A549 (cell line): ENCODE results near the gene LARGE1. TPM values are rescaled to one million over a fixed set of nuclear protein-coding genes. Genes with fewer than 3 reads are reported as not detected.

ENCODE experiments used
- ATAC-seq, 2 experiments: fragments of 200-7000 bp in 1 of 2; fragments of >200 bp in 1 of 2; cut with Nextera tagmentation in 1 of 2; cut with Tn5 transposase in 1 of 2; 3 replicates each; pipeline versions ENCODE4 v1.8.0 to v1.9.1; 2018 to 2020; ENCODE audit warnings: mild to moderate bottlenecking in 1 of 2, moderate library complexity in 1 of 2
- CTCF ChIA-PET: fragments of 300-600 bp; sonication (Branson Sonifier 250); formaldehyde crosslinking; extraction: SDS; loops from one replicate; lab custom pipeline; 2021; ENCODE audit warnings: antibody characterized with exemption, inconsistent platforms; lab: Yijun Ruan, JAX
- POLR2A ChIA-PET: fragments of 350-600 bp; formaldehyde crosslinking; extraction: SDS; loops from one replicate; lab custom pipeline; 2021; ENCODE audit warnings: antibody characterized with exemption, inconsistent platforms; lab: Yijun Ruan, JAX
- DNase-seq, 2 experiments: peaks; one replicate each; pipeline versions ENCODE4 v3.0.0 to v3.0.0-alpha.2; 2011 to 2016; ENCODE audit warnings: low read depth in 1 of 2, low spot score in 1 of 2
- FAIRE-seq: peaks from 2 replicates; lab custom pipeline; 2011; peaks lifted over from hg19 to GRCh38; lab: Jason Lieb, UNC
- H3K27ac ChIP-seq, 2 experiments: fragments of >200 bp; sonication (Bioruptor Twin); formaldehyde crosslinking; 3 replicates each; pipeline ENCODE4 v1.5.1; 2016 to 2017
- H3K4me1 ChIP-seq: fragments of >200 bp; sonication (Bioruptor Twin); formaldehyde crosslinking; 3 replicates; pipeline ENCODE4 v1.6.1; 2016
- H3K4me2 ChIP-seq: fragments of >200 bp; sonication (Bioruptor Twin); formaldehyde crosslinking; 3 replicates; pipeline ENCODE4 v1.6.1; 2016
- H3K4me3 ChIP-seq: fragments of >200 bp; sonication (Bioruptor Twin); formaldehyde crosslinking; 3 replicates; pipeline ENCODE4 v1.5.1; 2016
- H3K9me3 ChIP-seq: fragments of >200 bp; sonication (Bioruptor Twin); formaldehyde crosslinking; 3 replicates; pipeline ENCODE4 v1.6.1; 2016
- CBX2 ChIP-seq: fragments of 200-600 bp; sonication (generic); IDR thresholded peaks from 2 replicates; pipeline ENCODE4 v1.6.1; 2016; ENCODE audit warnings: low read depth, mild to moderate bottlenecking, borderline replicate concordance
- CHD2 ChIP-seq: fragments of 150-350 bp; IDR thresholded peaks from 2 replicates; pipeline ENCODE4 v1.6.1; 2014; ENCODE audit warnings: low read length; ENCODE audit not compliant: partially characterized antibody
- FOSB ChIP-seq: fragments of 250-450 bp; sonication (Bioruptor Pico); IDR thresholded peaks from 2 replicates; pipeline ENCODE4 v1.5.0; 2020; ENCODE audit warnings: mild to moderate bottlenecking, moderate library complexity
- GATA3 ChIP-seq: IDR thresholded peaks from 2 replicates; pipeline ENCODE4 v1.6.1; 2012; ENCODE audit warnings: borderline replicate concordance
- HDAC2 ChIP-seq: fragments of 200-600 bp; sonication (generic); IDR thresholded peaks from 2 replicates; pipeline ENCODE4 v1.6.1; 2016
- HOXA7 ChIP-seq: fragments of 250-450 bp; sonication (Bioruptor Pico); IDR thresholded peaks from 2 replicates; pipeline ENCODE4 v1.5.0; 2020; ENCODE audit warnings: mild to moderate bottlenecking, moderate library complexity
- HOXB13 ChIP-seq: fragments of 250-450 bp; sonication (Bioruptor Pico); IDR thresholded peaks from 2 replicates; pipeline ENCODE4 v1.5.0; 2020; ENCODE audit warnings: low read depth, mild to moderate bottlenecking, moderate library complexity
- JUN ChIP-seq, 2 experiments: fragments of >200 bp; sonication (Bioruptor Twin); formaldehyde crosslinking; IDR thresholded peaks; 2 replicates in 1 of 2; 3 replicates in 1 of 2; pipeline ENCODE4 v1.6.1; 2016 to 2017
- JUNB ChIP-seq: fragments of >200 bp; sonication (Bioruptor Twin); formaldehyde crosslinking; IDR thresholded peaks from 2 replicates; pipeline ENCODE4 v1.6.1; 2016
- MAZ ChIP-seq: fragments of 150-350 bp; IDR thresholded peaks from 2 replicates; pipeline ENCODE4 v1.6.1; 2014; ENCODE audit warnings: antibody characterized with exemption, low read depth, low read length, borderline replicate concordance
- NPAS2 ChIP-seq: fragments of 250-450 bp; sonication (Bioruptor Pico); IDR thresholded peaks from 2 replicates; pipeline ENCODE4 v1.8.0; 2022; ENCODE audit warnings: mild to moderate bottlenecking, moderate library complexity, borderline replicate concordance
- PHF8 ChIP-seq: fragments of 200-600 bp; sonication (generic); IDR thresholded peaks from 2 replicates; pipeline ENCODE4 v1.6.1; 2016; ENCODE audit warnings: low read depth, mild to moderate bottlenecking, antibody characterized with exemption, moderate library complexity, borderline replicate concordance
- RFX5 ChIP-seq: fragments of 450-650 bp; IDR thresholded peaks from 2 replicates; pipeline ENCODE4 v1.7.1; 2014; ENCODE audit warnings: antibody characterized with exemption, mild to moderate bottlenecking, moderate library complexity
- RNF2 ChIP-seq: fragments of 200-600 bp; sonication (generic); IDR thresholded peaks from 2 replicates; pipeline ENCODE4 v1.6.1; 2016; ENCODE audit warnings: low read depth, mild to moderate bottlenecking, antibody characterized with exemption, moderate library complexity, borderline replicate concordance
- SMC3 ChIP-seq: fragments of >200 bp; sonication (Bioruptor Twin); formaldehyde crosslinking; IDR thresholded peaks from 3 replicates; pipeline ENCODE4 v1.6.1; 2018; ENCODE audit warnings: inconsistent platforms
- SREBF2 ChIP-seq: fragments of 450-650 bp; IDR thresholded peaks from 2 replicates; pipeline ENCODE4 v1.6.1; 2014; ENCODE audit warnings: mild to moderate bottlenecking, moderate library complexity
- TFCP2L1 ChIP-seq: fragments of 250-450 bp; sonication (Bioruptor Pico); IDR thresholded peaks from 2 replicates; pipeline ENCODE4 v1.5.0; 2021; ENCODE audit warnings: mild to moderate bottlenecking
- ZNF302 ChIP-seq: fragments of 250-450 bp; sonication (Bioruptor Pico); IDR thresholded peaks from 2 replicates; pipeline ENCODE4 v1.9.0; 2021; ENCODE audit warnings: inconsistent platforms, mild to moderate bottlenecking, moderate library complexity
- ZSCAN20 ChIP-seq: fragments of 250-450 bp; sonication (Bioruptor Pico); IDR thresholded peaks from 2 replicates; pipeline ENCODE4 v1.8.0; 2022; ENCODE audit warnings: mild to moderate bottlenecking, moderate library complexity
- WGBS: methylation state at CpG from one replicate; pipeline ENCODE4 v1.1.6; 2017; ENCODE audit errors: missing lambda C conversion rate; 5-methylcytosine and 5-hydroxymethylcytosine counted together
- polyA plus RNA-seq, 4 experiments: library from polyadenylated mRNA; depleted of rRNA in 3 of 4; stranded (reverse); fragments of >200 nt; fragmentation: RNase III in 1 of 4; extraction: RNeasy Plus Mini Kit Qiagen cat#74134 plus additional on column Dnase treatment in 1 of 4; gene quantifications; 2 replicates in 3 of 4; 3 replicates in 1 of 4; pipeline ENCODE4 v1.2.3, GENCODE V29; 2011 to 2017
- TF ChIP-seq, protein P1 (sequence below): fragments of >200 bp; sonication (Bioruptor Twin); formaldehyde crosslinking; IDR thresholded peaks from 3 replicates; pipeline ENCODE4 v1.5.1; 2016
- TF ChIP-seq, protein P2 (sequence below): fragments of 200-600 bp; sonication (generic); IDR thresholded peaks from 2 replicates; pipeline ENCODE4 v1.6.1; 2016; ENCODE audit warnings: antibody characterized with exemption, mild to moderate bottlenecking, moderate library complexity
- TF ChIP-seq, protein P3 (sequence below): fragments of 450-650 bp; IDR thresholded peaks from 2 replicates; pipeline ENCODE4 v1.6.1; 2014; ENCODE audit warnings: antibody characterized with exemption
- TF ChIP-seq, protein P4 (sequence below): fragments of >200 bp; sonication (Bioruptor Twin); formaldehyde crosslinking; IDR thresholded peaks from 3 replicates; pipeline ENCODE4 v1.6.1; 2016

Gene LARGE1
- polyA plus RNA-seq, 2 of the 4 experiments (the other 2 are of a cell fraction) = 2.7 to 5.8 TPM

DNA sequence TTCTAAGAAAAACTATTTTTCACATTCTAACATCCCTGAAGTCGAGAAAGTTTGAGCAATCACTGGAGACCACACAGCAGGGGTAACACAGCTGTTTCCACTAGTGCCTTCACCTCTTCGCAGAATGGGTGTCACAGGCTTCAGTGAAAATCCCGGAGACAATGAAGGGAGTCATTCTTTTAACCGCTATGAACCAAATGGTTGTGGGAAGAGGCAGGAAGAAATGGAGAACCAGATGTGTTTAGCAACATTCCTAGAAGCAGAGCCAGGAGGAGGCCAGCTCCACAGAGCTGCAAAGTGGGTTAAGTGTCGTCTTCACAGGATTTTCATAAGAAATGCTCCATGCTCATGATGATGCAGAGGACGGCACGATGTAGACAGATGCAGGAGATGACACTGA lies 221.1 kb downstream of the LARGE1 start (continued):
- TF ChIP-seq GATA3 (no peak), NPAS2 (CRISPR knock-in tag) (no peak), HDAC2 (no peak), SMC3 (no peak), CHD2 (no peak)
- TF ChIP-seq, protein P1, sequence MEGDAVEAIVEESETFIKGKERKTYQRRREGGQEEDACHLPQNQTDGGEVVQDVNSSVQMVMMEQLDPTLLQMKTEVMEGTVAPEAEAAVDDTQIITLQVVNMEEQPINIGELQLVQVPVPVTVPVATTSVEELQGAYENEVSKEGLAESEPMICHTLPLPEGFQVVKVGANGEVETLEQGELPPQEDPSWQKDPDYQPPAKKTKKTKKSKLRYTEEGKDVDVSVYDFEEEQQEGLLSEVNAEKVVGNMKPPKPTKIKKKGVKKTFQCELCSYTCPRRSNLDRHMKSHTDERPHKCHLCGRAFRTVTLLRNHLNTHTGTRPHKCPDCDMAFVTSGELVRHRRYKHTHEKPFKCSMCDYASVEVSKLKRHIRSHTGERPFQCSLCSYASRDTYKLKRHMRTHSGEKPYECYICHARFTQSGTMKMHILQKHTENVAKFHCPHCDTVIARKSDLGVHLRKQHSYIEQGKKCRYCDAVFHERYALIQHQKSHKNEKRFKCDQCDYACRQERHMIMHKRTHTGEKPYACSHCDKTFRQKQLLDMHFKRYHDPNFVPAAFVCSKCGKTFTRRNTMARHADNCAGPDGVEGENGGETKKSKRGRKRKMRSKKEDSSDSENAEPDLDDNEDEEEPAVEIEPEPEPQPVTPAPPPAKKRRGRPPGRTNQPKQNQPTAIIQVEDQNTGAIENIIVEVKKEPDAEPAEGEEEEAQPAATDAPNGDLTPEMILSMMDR = no peak
- TF ChIP-seq, all 56 proteins: peak for 0

DNA sequence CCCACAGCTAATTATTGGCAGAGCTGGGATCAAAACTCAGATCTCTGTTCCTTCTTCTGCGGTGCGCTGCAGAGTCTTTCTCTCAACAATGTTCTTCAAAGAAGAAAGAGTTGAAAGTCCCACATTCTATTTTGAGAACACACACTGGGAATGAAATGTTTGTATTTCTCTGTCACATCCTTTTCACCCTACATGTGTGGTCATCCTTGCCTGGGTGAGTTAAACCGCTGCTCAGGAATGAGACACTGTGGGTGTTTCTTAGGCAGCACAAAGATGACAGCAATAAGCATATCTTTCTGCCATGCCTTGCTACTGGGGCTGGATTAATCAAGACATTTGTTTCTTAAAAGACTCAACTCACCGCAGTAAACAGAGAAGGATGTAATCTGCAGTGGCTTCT lies 222.6 kb downstream of the LARGE1 start:
- H3K4me2 ChIP-seq = no peak overlapping the region
- no peaks in the 10 kb centered on the region for H3K4me1 ChIP-seq
- FAIRE-seq (no peak), DNase-seq (no peak), ATAC-seq (no peak)
- 83% methylated on average over 4 of the region's 4 CpGs for WGBS
- no peak for TF ChIP-seq JUNB
- no peak for TF ChIP-seq ZSCAN20 (CRISPR knock-in tag)
- TF ChIP-seq, protein P2, sequence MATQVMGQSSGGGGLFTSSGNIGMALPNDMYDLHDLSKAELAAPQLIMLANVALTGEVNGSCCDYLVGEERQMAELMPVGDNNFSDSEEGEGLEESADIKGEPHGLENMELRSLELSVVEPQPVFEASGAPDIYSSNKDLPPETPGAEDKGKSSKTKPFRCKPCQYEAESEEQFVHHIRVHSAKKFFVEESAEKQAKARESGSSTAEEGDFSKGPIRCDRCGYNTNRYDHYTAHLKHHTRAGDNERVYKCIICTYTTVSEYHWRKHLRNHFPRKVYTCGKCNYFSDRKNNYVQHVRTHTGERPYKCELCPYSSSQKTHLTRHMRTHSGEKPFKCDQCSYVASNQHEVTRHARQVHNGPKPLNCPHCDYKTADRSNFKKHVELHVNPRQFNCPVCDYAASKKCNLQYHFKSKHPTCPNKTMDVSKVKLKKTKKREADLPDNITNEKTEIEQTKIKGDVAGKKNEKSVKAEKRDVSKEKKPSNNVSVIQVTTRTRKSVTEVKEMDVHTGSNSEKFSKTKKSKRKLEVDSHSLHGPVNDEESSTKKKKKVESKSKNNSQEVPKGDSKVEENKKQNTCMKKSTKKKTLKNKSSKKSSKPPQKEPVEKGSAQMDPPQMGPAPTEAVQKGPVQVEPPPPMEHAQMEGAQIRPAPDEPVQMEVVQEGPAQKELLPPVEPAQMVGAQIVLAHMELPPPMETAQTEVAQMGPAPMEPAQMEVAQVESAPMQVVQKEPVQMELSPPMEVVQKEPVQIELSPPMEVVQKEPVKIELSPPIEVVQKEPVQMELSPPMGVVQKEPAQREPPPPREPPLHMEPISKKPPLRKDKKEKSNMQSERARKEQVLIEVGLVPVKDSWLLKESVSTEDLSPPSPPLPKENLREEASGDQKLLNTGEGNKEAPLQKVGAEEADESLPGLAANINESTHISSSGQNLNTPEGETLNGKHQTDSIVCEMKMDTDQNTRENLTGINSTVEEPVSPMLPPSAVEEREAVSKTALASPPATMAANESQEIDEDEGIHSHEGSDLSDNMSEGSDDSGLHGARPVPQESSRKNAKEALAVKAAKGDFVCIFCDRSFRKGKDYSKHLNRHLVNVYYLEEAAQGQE = no peak
- TF ChIP-seq, protein P1 = no peak
- TF ChIP-seq ZNF302 (CRISPR knock-in tag) = no peak
- TF ChIP-seq, protein P3, sequence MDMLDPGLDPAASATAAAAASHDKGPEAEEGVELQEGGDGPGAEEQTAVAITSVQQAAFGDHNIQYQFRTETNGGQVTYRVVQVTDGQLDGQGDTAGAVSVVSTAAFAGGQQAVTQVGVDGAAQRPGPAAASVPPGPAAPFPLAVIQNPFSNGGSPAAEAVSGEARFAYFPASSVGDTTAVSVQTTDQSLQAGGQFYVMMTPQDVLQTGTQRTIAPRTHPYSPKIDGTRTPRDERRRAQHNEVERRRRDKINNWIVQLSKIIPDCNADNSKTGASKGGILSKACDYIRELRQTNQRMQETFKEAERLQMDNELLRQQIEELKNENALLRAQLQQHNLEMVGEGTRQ = no peak
- no peak for TF ChIP-seq FOSB
- TF ChIP-seq RNF2 = no peak
- TF ChIP-seq JUN (IDR thresholded peaks at IDR 0.05) = no peak
- CTCF ChIA-PET = no interaction called here
- POLR2A ChIA-PET = no interaction called here
- no peak overlapping the region for H3K4me3 ChIP-seq
- no peaks in the 10 kb centered on the region for H3K9me3 ChIP-seq
- no peak overlapping the region for H3K27ac ChIP-seq

DNA sequence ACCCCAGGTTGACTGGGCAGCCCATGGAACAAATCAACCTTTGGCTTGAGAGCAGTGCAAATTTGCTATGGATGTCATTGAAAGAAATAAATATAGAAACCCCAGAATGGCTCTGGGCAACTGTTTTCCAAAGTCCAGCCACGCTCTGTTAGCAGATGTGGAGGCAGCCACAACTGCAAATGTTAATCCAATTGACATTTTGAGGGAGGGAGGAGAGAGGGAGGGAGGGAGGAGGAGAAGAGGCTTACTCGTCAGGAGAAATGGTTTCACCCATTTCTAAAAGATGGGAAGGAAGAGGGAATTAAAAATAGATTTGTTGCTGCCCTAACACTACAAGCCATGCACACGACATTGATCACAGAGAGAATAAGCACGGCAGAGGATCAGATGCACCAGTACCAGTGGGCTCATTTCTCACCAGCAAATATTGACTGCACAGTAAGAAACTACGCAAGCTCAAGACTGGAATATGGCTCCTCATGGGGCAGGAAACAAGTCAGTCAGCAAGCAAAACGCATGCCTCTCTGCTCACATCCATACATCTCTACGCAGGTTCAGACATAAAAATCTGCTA lies 229.1 kb downstream of the LARGE1 start:
- no peak overlapping the region for H3K27ac ChIP-seq
- no peak for ATAC-seq
- no peaks in the 10 kb centered on the region for H3K4me1 ChIP-seq
- POLR2A ChIA-PET = no interaction called here
- no peak for DNase-seq
- FAIRE-seq = no peak
- H3K9me3 ChIP-seq = no peaks in the 10 kb centered on the region
- CTCF ChIA-PET = no interaction called here
- 64% methylated on average over 7 of the region's 7 CpGs for WGBS
- H3K4me3 ChIP-seq = no peak overlapping the region
- H3K4me2 ChIP-seq = no peak overlapping the region
- TF ChIP-seq, protein P3 = no peak
- TF ChIP-seq CBX2 = no peak
- no peak for TF ChIP-seq HOXA7 (CRISPR knock-in tag)
- TF ChIP-seq GATA3 = no peak
- TF ChIP-seq FOSB = no peak
- no peak for TF ChIP-seq TFCP2L1 (CRISPR knock-in tag)
- TF ChIP-seq ZNF302 (CRISPR knock-in tag) = no peak
- no peak for TF ChIP-seq SREBF2
- TF ChIP-seq, protein P4, sequence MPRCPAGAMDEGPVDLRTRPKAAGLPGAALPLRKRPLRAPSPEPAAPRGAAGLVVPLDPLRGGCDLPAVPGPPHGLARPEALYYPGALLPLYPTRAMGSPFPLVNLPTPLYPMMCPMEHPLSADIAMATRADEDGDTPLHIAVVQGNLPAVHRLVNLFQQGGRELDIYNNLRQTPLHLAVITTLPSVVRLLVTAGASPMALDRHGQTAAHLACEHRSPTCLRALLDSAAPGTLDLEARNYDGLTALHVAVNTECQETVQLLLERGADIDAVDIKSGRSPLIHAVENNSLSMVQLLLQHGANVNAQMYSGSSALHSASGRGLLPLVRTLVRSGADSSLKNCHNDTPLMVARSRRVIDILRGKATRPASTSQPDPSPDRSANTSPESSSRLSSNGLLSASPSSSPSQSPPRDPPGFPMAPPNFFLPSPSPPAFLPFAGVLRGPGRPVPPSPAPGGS = no peak
- TF ChIP-seq HOXB13 (CRISPR knock-in tag) = no peak
- no peak for TF ChIP-seq JUNB
- no peak for TF ChIP-seq MAZ
- no peak for TF ChIP-seq RFX5
- TF ChIP-seq PHF8 = no peak
